Gastrocnemius medialis (tissue), 4 donors: ENCODE measurements around the gene CTSL. TPM values are rescaled to one million over a fixed set of nuclear protein-coding genes. Genes with fewer than 3 reads are reported as not detected.

ENCODE experiments used
- ATAC-seq, 2 donors: fragments of 150-250 bp; one replicate each; pipeline ENCODE4 v1.9.1; 2016
- DNase-seq, 2 donors: peaks; one replicate each; pipeline ENCODE4 v3.0.0-alpha.2; 2019
- H3K27ac ChIP-seq, 4 donors: fragments of 200-600 bp; sonication (generic); 1 replicate in 1 of 4; 2 replicates in 3 of 4; pipeline ENCODE4 v1.5.1; 2016 to 2018; ENCODE audit warnings: mild to moderate bottlenecking in 2 of 4, moderate library complexity in 1 of 4
- H3K27me3 ChIP-seq, 3 donors: fragments of 200-600 bp; sonication (generic) in 2 of 3; 1 replicate in 1 of 3; 2 replicates in 2 of 3; pipeline versions ENCODE4 v1.5.1 to v1.6.0; 2016 to 2019; ENCODE audit warnings: mild to moderate bottlenecking in 1 of 3, moderate library complexity in 1 of 3
- H3K36me3 ChIP-seq, 2 donors: fragments of 200-600 bp; sonication (generic) in 1 of 2; one replicate each; pipeline ENCODE4 v1.5.1; 2017 to 2018
- H3K4me1 ChIP-seq, 2 donors: fragments of 200-600 bp; sonication (generic) in 1 of 2; one replicate each; pipeline ENCODE4 v1.5.1; 2016 to 2017; ENCODE audit warnings: mild to moderate bottlenecking in 2 of 2
- H3K4me3 ChIP-seq, 4 donors: fragments of 200-600 bp; sonication (generic) in 3 of 4; 1 replicate in 1 of 4; 2 replicates in 3 of 4; pipeline ENCODE4 v1.5.1; 2016 to 2019; ENCODE audit warnings: mild to moderate bottlenecking in 2 of 4
- H3K9me3 ChIP-seq, 3 donors: fragments of 200-600 bp; sonication (generic) in 2 of 3; 1 replicate in 1 of 3; 2 replicates in 2 of 3; pipeline ENCODE4 v1.5.1; 2016 to 2019
- CTCF ChIP-seq, 5 experiments: fragments of 450-650 bp in 3 of 5; fragments of 200-600 bp in 2 of 5; sonication (generic) in 2 of 5; IDR thresholded peaks in 4 of 5; conservative IDR thresholded peaks in 1 of 5; 1 replicate in 4 of 5; 2 replicates in 1 of 5; pipeline ENCODE4 v1.5.1; 2016 to 2019; ENCODE audit warnings: antibody characterized with exemption in 5 of 5, mild to moderate bottlenecking in 3 of 5, moderate library complexity in 3 of 5
- POLR2A ChIP-seq, 2 donors: fragments of 450-650 bp; IDR thresholded peaks; one replicate each; pipeline ENCODE4 v1.6.1; 2017; ENCODE audit warnings: antibody characterized with exemption in 2 of 2, mild to moderate bottlenecking in 2 of 2, moderate library complexity in 2 of 2
- in situ Hi-C, 4 donors: fragments of 200-750 bp; cut with MboI; loops; one replicate each; pipeline versions ENCODE4 v1.15.0 to v1.8.0; 2017; ENCODE audit warnings: low sequenced_read_pairs in 4 of 4
- intact Hi-C: fragments of 100-400 bp; cut with DNase I; formaldehyde crosslinking; loops from one replicate; pipeline ENCODE4 v1.15.1; 2023; ENCODE audit warnings: low total_unique reads
- total RNA-seq, 4 donors: library from RNA; depleted of rRNA; stranded (reverse); fragments of >200 nt; gene quantifications; one replicate each; pipeline versions ENCODE4 v1.1.0 to v1.2.3, GENCODE V29; 2016

Gene CTSL
- total RNA-seq, 4 donors from 2014 or later: 37.3 to 110 (median 56.8) TPM

DNA sequence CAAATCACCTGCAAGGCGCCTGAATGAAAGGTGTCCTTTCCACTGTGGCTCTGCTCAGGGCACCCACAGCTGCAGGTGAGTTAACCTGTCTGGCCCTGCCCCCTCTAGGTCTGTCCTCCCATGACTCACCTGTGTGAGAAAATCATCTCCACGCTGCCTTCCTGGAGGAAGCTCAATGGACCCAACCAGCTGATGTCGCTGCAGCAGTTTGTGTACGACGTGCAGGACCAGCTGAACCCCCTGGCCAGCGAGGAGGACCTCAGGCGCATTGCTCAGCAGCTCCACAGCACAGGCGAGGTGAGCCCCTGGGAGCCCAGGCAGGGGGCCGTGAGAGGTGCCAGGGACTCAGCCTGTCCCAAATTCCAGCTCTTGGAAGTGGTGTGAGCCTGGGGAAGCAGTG lies 23.0 kb upstream of the CTSL start:
- Histone ChIP-seq H3K36me3 (peaks cover 0 to 4% of the 10 kb centered on the region in 2 donors), H3K27ac (no peak overlapping the region), H3K9me3 (no peaks in the 10 kb centered on the region), H3K4me3 (no peak overlapping the region), H3K4me1 (no peaks in the 10 kb centered on the region), H3K27me3 (no peaks in the 10 kb centered on the region)
- TF ChIP-seq CTCF (IDR thresholded peaks at IDR 0.05 in 4 of 5, conservative IDR thresholded peaks at IDR 0.05 in 1 of 5): no peak
- TF ChIP-seq POLR2A (IDR thresholded peaks at IDR 0.05): no peak
- in situ Hi-C loops (no loop called here), intact Hi-C loops (no loop called here)
- ATAC-seq: no peak
- no peak for DNase-seq

DNA sequence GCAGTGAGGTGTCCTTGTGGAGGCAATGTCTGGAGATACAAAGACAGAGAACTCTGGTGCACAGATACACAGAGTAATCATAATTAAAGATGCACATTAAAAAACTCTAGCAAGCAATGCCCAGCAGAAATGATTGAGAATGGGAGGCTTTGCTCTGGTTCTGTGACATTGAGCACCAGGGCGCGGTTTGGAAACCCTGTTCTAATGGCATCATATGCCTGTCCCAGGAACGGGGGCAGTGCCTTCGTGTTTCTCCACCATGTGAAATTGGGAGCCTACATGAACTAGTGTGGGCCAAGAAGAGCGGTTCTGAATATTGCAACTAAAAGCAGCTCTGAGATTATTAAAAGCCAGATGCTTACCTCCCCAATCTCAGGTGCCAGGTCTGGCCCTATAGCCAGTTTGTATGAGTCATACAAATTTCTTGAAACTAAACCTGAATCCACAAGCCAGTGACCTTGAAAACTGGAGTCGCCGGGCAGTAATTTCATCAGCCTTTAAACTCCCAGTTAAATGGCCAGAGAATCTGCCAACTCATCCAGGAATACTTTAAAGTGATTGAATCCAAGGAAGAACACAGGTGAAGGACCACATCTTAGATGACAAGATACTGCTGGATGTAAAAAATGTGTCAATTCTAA lies 22.2 kb upstream of the CTSL start:
- no peak overlapping the region for H3K4me3 ChIP-seq
- H3K27me3 ChIP-seq: no peaks in the 10 kb centered on the region
- no peak overlapping the region for H3K27ac ChIP-seq
- H3K4me1 ChIP-seq: no peaks in the 10 kb centered on the region
- intact Hi-C loops: no loop called here
- DNase-seq: no peak
- in situ Hi-C loops: no loop called here
- no peak for ATAC-seq
- H3K9me3 ChIP-seq: no peaks in the 10 kb centered on the region
- H3K36me3 ChIP-seq: peaks cover 0 to 4% of the 10 kb centered on the region in 2 donors
- TF ChIP-seq POLR2A (IDR thresholded peaks at IDR 0.05) (no peak), CTCF (IDR thresholded peaks at IDR 0.05 in 4 of 5, conservative IDR thresholded peaks at IDR 0.05 in 1 of 5) (no peak)

DNA sequence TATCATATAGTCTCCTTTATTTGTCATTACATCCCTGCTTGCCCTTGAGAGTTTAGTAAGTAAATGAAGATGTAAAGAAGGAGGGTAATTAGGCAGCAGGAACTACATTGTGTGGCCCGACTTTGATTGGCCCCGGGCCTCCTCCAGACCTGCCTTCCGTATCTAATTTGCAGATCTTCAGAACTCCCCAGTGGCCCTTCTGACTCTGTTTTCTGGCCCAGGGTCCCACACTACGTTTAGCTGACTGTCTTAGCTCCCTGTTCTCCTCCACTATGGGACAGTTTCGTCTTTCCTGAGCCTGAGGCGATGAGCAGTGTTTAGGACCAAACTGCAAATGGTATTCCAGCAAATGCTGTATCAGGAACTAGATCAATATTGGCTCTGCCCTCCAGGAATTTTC lies 21.6 kb upstream of the CTSL start:
- H3K36me3 ChIP-seq: peaks cover 0 to 4% of the 10 kb centered on the region in 2 donors
- no peaks in the 10 kb centered on the region for H3K4me1 ChIP-seq
- DNase-seq (no peak), ATAC-seq (no peak)
- H3K27me3 ChIP-seq: no peaks in the 10 kb centered on the region
- no peaks in the 10 kb centered on the region for H3K9me3 ChIP-seq
- in situ Hi-C loops (no loop called here), intact Hi-C loops (no loop called here)
- TF ChIP-seq CTCF (IDR thresholded peaks at IDR 0.05 in 4 of 5, conservative IDR thresholded peaks at IDR 0.05 in 1 of 5): no peak
- no peak overlapping the region for H3K27ac ChIP-seq
- no peak overlapping the region for H3K4me3 ChIP-seq

DNA sequence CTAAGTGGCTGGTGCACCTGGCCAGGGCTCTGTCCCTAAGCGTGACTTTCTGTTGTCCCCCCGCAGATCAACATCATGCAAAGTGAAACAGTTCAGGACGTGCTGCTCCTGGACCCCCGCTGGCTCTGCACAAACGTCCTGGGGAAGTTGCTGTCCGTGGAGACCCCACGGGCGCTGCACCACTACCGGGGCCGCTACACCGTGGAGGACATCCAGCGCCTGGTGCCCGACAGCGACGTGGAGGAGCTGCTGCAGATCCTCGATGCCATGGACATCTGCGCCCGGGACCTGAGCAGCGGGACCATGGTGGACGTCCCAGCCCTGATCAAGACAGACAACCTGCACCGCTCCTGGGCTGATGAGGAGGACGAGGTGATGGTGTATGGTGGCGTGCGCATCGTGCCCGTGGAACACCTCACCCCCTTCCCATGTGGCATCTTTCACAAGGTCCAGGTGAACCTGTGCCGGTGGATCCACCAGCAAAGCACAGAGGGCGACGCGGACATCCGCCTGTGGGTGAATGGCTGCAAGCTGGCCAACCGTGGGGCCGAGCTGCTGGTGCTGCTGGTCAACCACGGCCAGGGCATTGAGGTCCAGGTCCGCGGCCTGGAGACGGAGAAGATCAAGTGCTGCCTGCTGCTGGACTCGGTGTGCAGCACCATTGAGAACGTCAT lies 19.7 kb upstream of the CTSL start:
- no peak for ATAC-seq
- H3K36me3 ChIP-seq: peaks cover 0 to 4% of the 10 kb centered on the region in 2 donors
- intact Hi-C loops: no loop called here

More for the DNA sequence above, 19.7 kb upstream of the CTSL start:
- no peaks in the 10 kb centered on the region for H3K4me1 ChIP-seq
- H3K9me3 ChIP-seq: no peaks in the 10 kb centered on the region
- H3K27ac ChIP-seq: no peak overlapping the region
- DNase-seq: no peak
- H3K4me3 ChIP-seq: no peak overlapping the region
- no peaks in the 10 kb centered on the region for H3K27me3 ChIP-seq
- in situ Hi-C loops: no loop called here
- TF ChIP-seq POLR2A (IDR thresholded peaks at IDR 0.05) (no peak), CTCF (IDR thresholded peaks at IDR 0.05 in 4 of 5, conservative IDR thresholded peaks at IDR 0.05 in 1 of 5) (no peak)
